Stimulated activated CD4-positive, alpha-beta T cell treated with anti-CD3 and anti-CD28 coated beads, TNF-alpha, amount 100 ng/mL, for 1 hour (primary cell): Measurements from ENCODE around the gene MAPK12.

Experiments
- DNase-seq, 3 donors: peaks; one replicate each; pipeline ENCODE4 v3.0.0-alpha.2; 2020; ENCODE audit warnings: low read depth in 3 of 3, low spot score in 1 of 3

Gene MAPK12

DNA sequence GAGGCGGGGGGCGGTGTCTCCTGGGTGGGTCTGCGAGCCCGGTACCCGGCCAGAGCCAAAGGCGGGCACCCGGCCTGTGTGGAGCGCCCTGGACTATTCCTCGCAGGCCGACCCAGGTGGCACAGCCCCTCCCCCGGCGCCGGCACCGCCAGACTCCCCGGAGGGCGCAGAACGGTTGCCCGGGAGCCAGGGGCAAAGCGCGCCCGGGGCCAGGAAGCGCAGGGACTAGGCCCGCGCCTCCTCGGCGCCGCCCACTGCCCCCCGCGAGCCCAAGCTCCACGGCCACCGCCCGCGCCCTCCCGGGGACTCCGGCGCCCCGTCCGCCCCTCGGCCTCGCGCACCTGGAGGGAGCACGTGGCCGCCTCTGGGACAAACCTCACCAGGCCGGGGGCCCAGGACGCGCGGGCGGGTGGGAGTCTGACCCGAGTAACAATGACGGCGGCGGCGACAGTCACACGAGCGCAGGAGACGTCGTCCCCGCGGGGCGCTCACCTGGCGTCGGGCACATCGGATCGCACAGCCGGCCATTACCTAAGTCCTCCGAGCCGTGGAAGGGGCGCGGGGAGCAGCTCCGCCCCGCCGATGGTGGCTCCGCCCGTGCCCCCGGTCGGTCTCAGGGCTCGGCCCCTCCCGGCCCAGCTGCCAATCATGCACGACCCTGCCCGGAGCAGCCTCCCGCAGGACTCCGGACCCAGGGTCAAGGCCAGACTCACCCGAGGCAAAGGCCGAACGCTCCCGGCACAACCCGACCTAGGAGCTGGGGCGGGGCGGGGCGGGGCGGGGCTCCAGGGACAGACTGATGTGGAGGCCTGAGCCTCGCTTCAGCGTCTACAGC, 38.5 kb upstream of the MAPK12 start:
- DNase-seq = no peak

- DNase-seq = no peak
These were observed 37.7 kb upstream of the MAPK12 start for GRCh38 chr22:50298937-50299784.

- DNase-seq = no peak
These were observed 36.8 kb upstream of the MAPK12 start for GRCh38 chr22:50298266-50298637.

GRCh38 chr22:50297510-50298265, 36.2 kb upstream of the MAPK12 start:
- DNase-seq = no peak

GRCh38 chr22:50296658-50297490, 35.4 kb upstream of the MAPK12 start:
- no peak for DNase-seq

- no peak for DNase-seq
These were observed 32.8 kb upstream of the MAPK12 start for GRCh38 chr22:50294319-50294656.

DNA sequence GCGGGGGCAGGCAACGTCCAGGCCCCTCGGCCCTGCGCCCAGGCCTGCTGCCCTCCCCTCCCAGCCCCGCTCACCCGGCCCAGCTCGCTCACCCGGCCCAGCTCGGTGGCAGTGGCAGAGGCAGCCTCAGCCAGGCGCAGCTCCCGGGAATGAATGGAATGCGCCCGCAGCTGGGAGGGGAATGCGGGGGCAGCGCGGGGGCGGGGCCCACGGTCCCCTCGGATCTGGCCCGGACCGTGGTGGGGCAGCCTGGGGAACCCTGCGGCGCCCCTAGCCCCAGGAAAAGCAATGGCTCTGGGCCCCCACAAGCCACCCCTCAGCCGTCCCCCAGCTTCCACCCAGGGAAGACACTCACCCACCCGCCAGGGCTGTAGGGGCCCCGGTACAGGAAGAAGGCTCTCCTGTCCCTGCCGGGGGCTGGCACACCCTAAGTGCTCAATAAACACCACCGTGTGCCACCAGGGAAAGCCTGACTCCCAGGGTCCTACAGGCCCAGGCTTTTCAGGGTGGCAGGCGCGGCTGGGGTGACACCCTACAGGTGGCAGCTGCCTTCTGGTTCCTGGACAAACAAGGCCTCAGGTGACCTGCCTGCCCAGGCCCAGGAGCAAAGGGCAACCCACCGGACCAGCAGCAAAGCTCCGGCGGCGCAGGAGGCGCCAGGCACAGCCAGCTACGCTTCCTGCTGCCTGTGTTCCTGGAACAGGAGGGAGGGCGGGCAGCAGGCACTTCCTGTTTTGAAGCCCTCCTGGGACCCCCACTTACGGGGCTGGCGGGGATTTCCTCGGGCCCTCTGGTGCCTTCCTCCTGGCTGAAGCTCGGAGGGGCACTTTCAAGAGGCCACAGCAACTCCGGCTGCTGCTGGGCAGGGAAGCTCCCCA, 32.2 kb upstream of the MAPK12 start:
- DNase-seq = no peak

DNA sequence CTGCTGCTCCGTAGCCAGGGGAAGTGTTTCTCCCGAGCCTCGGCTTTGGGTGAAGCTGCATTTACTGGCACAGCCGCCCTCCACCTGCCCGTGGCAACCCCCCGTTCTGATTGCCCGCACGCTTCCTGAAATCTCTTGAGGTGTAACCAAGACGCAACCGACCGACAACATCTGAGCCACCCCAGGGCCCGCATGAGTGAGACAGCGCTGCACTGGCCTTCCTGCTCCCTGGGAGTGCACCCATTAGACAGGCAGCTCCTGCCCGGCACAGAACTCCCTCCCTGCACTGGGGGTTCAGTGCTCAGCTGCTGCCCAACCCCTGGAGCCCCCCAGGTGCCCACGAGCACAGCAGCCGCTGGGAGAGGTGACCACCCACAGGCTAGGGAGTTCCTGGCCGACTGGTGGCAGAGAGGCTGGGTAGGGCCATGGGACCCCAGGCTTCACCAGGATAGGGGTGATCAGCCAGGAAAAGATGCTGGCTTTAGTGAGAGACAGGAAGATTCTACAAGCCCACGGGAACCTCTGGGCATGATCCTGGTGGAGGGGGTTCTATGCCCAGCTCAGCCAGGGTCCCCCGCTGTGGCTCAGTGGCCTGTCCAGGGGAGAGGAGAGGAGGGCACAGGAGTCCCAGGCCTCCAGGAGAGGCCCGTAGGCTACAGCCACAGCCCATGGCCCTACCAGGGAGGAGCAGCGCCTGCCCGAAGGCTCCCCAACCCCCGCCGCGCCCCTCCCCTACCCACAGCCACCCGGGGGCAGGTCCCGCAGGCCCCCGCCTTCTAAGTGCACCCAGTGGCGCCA, 31.4 kb upstream of the MAPK12 start:
- no peak for DNase-seq

DNA sequence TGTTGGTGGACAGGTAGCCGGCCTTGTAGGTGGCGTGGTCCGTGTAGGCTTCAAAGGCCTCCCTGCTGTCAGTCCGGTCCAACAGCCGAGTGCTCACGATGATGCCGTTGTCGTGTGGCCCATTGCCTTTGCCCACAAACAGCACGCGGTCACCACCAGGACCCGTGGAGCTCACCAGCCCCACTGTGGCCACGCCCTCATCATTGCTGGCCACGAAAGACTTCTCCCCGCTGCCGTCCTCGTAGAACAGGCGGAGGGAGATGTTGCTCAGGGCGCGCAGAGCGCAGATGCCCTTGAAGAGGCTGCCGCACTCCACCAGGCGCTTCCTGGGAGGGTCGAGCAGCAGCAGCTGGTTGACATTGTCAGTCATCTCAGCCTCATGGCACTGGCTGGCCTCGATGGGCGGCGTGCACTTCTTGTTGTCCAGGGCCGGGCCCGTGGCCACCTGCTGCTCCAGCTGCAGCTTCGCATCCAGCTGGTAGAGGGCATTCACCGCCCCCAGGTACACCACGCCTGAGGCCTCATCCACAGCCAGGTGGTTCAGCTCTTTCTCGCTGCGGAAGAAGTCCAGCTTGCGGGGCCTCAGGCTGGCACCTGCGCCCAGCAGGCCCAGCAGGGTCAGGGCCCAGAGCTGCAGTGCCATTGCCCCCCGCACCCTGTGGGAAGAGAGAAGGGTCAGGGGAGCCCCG, 28.6 kb upstream of the MAPK12 start:
- no peak for DNase-seq

DNA sequence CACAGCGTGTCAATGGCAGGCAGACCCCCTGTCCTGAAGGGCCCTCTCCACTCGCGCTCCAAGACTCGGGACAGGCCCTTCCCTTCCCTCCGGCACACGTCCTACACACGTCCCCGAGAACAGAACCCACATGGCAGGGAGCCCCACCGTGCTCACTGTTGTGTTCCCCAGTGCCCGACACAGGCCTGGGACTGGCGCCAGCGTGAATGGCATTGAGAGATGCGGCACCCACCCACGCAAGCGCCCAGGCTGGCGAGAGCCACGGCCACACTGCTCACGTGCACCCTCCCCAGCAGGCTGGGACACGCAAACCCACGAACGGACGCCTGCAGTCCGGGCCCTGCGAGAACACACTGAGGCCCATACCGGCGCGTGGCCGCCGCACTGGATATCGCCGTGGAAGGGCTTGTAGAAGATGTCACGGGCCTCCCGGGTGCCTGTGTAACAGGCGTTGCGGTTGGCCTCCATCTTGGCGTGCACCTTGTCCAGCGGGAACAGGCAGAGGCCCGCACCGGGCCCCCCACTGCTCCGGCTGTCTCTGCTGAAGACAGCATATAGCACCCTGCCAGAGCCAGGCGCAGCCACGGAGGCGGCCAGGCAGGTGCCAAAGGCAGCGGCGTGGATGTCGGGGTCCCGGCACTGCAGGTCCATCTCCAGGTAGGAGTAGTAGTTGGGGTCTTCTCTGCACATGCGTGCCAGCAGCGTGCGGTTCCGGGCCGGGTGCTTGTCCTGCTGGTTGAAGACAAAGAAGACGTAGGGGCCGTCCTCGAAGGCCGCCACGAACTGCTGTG, 27.9 kb upstream of the MAPK12 start:
- DNase-seq = no peak

GRCh38 chr22:50287731-50288130, 26.2 kb upstream of the MAPK12 start:
- DNase-seq = no peak

GRCh38 chr22:50286701-50287318, 25.3 kb upstream of the MAPK12 start:
- DNase-seq = no peak

DNA sequence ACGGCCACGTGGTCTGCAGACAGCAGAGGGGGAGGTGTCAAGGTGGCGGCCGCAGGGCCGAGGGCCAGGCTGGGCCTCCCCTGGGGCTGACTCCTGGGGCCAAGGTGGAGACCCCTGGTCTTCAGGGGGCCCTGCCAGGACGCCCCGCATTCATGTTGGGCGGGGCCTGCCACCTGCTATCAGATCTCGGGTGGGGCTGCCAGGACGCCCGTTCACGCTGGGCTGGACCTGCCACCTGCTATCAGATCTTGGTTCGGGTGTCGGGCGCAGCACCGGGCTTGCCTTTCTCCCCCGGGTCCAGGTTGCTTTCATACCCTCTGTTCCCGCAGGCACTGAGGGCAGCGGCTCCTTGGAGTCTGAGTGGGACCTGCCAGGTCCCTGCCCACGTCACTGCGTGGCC, 24.8 kb upstream of the MAPK12 start:
- DNase-seq = no peak

DNA sequence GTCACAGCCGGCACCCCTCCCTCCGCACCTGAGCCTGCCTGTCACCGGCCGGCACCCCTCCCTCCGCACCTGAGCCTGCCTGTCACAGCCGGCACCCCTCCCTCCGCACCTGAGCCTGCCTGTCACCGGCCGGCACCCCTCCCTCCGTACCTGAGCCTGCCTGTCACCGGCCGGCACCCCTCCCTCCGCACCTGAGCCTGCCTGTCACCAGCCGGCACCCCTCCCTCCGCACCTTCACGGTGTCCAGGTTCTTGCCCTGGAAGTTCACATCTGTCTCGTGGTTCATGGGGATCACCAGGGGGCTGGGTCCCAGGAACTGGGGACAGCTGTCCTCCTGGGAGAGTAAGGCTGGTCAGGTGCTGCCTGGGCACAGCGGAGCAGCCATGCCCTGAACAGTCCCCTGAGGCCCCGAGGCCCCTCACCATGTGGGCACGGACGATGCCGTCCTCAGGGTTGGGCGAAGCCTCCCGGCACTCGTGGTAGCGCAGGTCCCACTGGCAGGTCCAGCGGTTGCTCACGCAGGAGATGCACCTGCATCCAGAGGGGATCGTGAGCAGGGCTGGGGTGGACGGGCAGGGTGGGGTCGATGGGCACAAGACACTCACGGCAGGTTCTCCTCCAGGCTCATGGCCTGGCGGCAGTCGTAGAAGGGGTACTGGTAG, 24.2 kb upstream of the MAPK12 start:
- DNase-seq = no peak

- DNase-seq = no peak
These were observed 23.0 kb upstream of the MAPK12 start for GRCh38 chr22:50284479-50284878.

DNA sequence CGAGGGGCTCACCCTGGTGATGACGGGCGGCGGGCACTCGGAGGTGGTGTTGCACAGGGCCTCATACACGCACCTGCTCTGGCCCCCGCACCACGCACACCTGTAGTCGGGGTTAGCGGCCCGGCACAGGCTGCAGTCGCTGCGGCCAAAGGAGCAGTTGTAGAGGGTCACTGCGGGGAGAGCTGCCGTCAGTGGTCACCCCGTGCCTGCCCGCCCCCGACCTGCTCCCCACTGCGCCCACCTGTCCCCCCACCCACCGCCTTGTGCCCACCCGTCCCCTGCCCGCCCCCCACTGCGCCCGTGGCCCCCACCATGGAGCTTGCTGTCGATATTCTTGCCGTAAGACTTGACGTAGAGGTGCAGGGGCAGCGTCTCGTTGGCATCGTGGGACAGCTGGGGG, 22.3 kb upstream of the MAPK12 start:
- no peak for DNase-seq
